ENCODE data around the gene GSC2. TPM values are rescaled to one million over a fixed set of nuclear protein-coding genes. Genes with fewer than 3 reads are reported as not detected.

The GSC2 gene
- total and polyA plus RNA-seq, 2 of the 8 experiments (the other 6 are each of a cell fraction or from before 2014, with no cell fraction given): 0.17 to 0.48 TPM

- TF ChIP-seq CTCF (IDR thresholded peaks at IDR 0.05; ENCODE audit: control extremely low read depth in 1 of 3, insufficient read depth in 1 of 3, low read depth in 1 of 3, low read length in 3 of 3) (no peak), HDAC6 (IDR thresholded peaks at IDR 0.05; ENCODE audit: low read depth, low read length) (no peak), MAX (IDR thresholded peaks at IDR 0.05) (no peak), RFX5 (IDR thresholded peaks at IDR 0.05; ENCODE audit: borderline replicate concordance, low read depth, low read length) (no peak), CBX8 (IDR thresholded peaks at IDR 0.05; ENCODE audit: borderline replicate concordance, low read depth, low read length) (no peak), CEBPB (IDR thresholded peaks at IDR 0.05; ENCODE audit: low read depth, low read length) (no peak)
These were observed 6.9 kb downstream of the GSC2 start (continued) for GRCh38 chr22:19143212-19143611.

Measured in H1 (cell line).